ENCODE results near the gene NREP. TPM values are rescaled to one million over a fixed set of nuclear protein-coding genes. Genes with fewer than 3 reads are reported as not detected.

Gene NREP
- total RNA-seq, 1 donor from 2014 or later, result 465 TPM

- no peak overlapping the region for H3K9ac ChIP-seq
- H3K9me3 ChIP-seq (ENCODE audit: low read depth), result no peaks in the 10 kb centered on the region
- H3K27ac Mint-ChIP-seq, result no peak overlapping the region
- H3K4me1 Mint-ChIP-seq, result no peaks in the 10 kb centered on the region
- no peak overlapping the region for H2AFZ ChIP-seq (replicated peaks)
- H3K27me3 ChIP-seq, result no peaks in the 10 kb centered on the region
- DNase-seq (ENCODE audit: low spot score), result no peak
- H3K36me3 ChIP-seq, result no peaks in the 10 kb centered on the region
- no peaks in the 10 kb centered on the region for H3K27me3 Mint-ChIP-seq (ENCODE audit: insufficient read depth, low read depth)
- TF ChIP-seq EZH2 (IDR thresholded peaks at IDR 0.05) (no peak), EZH2phosphoT487 (IDR thresholded peaks at IDR 0.05) (no peak), CTCF (IDR thresholded peaks at IDR 0.05) (no peak)
- peaks cover 2% of the 10 kb centered on the region for H3K9me3 Mint-ChIP-seq
- no peak overlapping the region for H3K4me3 ChIP-seq
- H3F3A ChIP-seq (ENCODE audit: low read depth), result no peaks in the 10 kb centered on the region
- no peak overlapping the region for H3K27ac ChIP-seq
- no peak overlapping the region for H3K4me2 ChIP-seq
- no peak overlapping the region for H3K4me3 Mint-ChIP-seq
- H3K36me3 Mint-ChIP-seq, result no peaks in the 10 kb centered on the region
- no peaks in the 10 kb centered on the region for H4K20me1 ChIP-seq (ENCODE audit: low read depth)
- H3K4me1 ChIP-seq, result no peaks in the 10 kb centered on the region
- H3K79me2 ChIP-seq (ENCODE audit: low read depth), result no peaks in the 10 kb centered on the region
Observed at GRCh38 chr5:111805071-111805470, 48.1 kb upstream of the NREP start.

- H3K27me3 Mint-ChIP-seq (ENCODE audit: insufficient read depth, low read depth), result no peaks in the 10 kb centered on the region
- Histone ChIP-seq H2AFZ (replicated peaks) (no peak overlapping the region), H3F3A (ENCODE audit: low read depth) (no peaks in the 10 kb centered on the region), H3K27me3 (no peaks in the 10 kb centered on the region), H3K4me3 (no peak overlapping the region), H3K79me2 (ENCODE audit: low read depth) (no peaks in the 10 kb centered on the region), H3K4me1 (no peaks in the 10 kb centered on the region), H3K27ac (no peak overlapping the region), H4K20me1 (ENCODE audit: low read depth) (no peaks in the 10 kb centered on the region), H3K36me3 (no peaks in the 10 kb centered on the region), H3K9ac (no peak overlapping the region), H3K9me3 (ENCODE audit: low read depth) (no peaks in the 10 kb centered on the region), H3K4me2 (no peak overlapping the region)
- DNase-seq (ENCODE audit: low spot score), result no peak
- TF ChIP-seq CTCF (IDR thresholded peaks at IDR 0.05) (no peak), EZH2phosphoT487 (IDR thresholded peaks at IDR 0.05) (no peak), EZH2 (IDR thresholded peaks at IDR 0.05) (no peak)
- H3K4me3 Mint-ChIP-seq, result no peak overlapping the region
- peaks cover 2% of the 10 kb centered on the region for H3K9me3 Mint-ChIP-seq
- no peaks in the 10 kb centered on the region for H3K36me3 Mint-ChIP-seq
- no peak overlapping the region for H3K27ac Mint-ChIP-seq
- no peaks in the 10 kb centered on the region for H3K4me1 Mint-ChIP-seq
Observed at GRCh38 chr5:111800351-111800750, 43.4 kb upstream of the NREP start.

- H3K36me3 Mint-ChIP-seq, result no peaks in the 10 kb centered on the region
- Histone ChIP-seq H3K9ac (no peak overlapping the region), H4K20me1 (ENCODE audit: low read depth) (no peaks in the 10 kb centered on the region), H3K27me3 (no peaks in the 10 kb centered on the region), H3K36me3 (no peaks in the 10 kb centered on the region), H3K4me3 (no peak overlapping the region), H3F3A (ENCODE audit: low read depth) (no peaks in the 10 kb centered on the region), H3K4me1 (no peaks in the 10 kb centered on the region), H3K9me3 (ENCODE audit: low read depth) (no peaks in the 10 kb centered on the region), H3K4me2 (no peak overlapping the region), H2AFZ (replicated peaks) (no peak overlapping the region), H3K27ac (no peak overlapping the region), H3K79me2 (ENCODE audit: low read depth) (no peaks in the 10 kb centered on the region)
- no peaks in the 10 kb centered on the region for H3K4me1 Mint-ChIP-seq
- no peak overlapping the region for H3K27ac Mint-ChIP-seq
- TF ChIP-seq EZH2phosphoT487 (IDR thresholded peaks at IDR 0.05) (no peak), EZH2 (IDR thresholded peaks at IDR 0.05) (no peak), CTCF (IDR thresholded peaks at IDR 0.05) (no peak)
- peaks cover 4% of the 10 kb centered on the region for H3K27me3 Mint-ChIP-seq (ENCODE audit: insufficient read depth, low read depth)
- H3K4me3 Mint-ChIP-seq, result no peak overlapping the region
- no peak for DNase-seq (ENCODE audit: low spot score)
- H3K9me3 Mint-ChIP-seq, result no peaks in the 10 kb centered on the region
Observed at GRCh38 chr5:111795142-111795541, 38.1 kb upstream of the NREP start.

All from neural progenitor cell (in vitro differentiated cells).